Left ventricle myocardium inferior (tissue), 1 donor: ENCODE measurements around the gene CCDC28A. TPM values are rescaled to one million over a fixed set of nuclear protein-coding genes. Genes with fewer than 3 reads are reported as not detected.

Experiments used
- DNase-seq: peaks from one replicate; pipeline ENCODE4 v3.0.0-alpha.2; 2020
- H3K27ac ChIP-seq: fragments of 200-600 bp; replicated peaks from 2 replicates; pipeline ENCODE4 v1.8.0; 2021
- H3K27me3 ChIP-seq: fragments of 200-600 bp; 2 replicates; pipeline ENCODE4 v1.8.0; 2021; ENCODE audit warnings: low read depth
- H3K36me3 ChIP-seq: fragments of 200-600 bp; 2 replicates; pipeline ENCODE4 v1.8.0; 2021
- H3K4me1 ChIP-seq: fragments of 200-600 bp; 2 replicates; pipeline ENCODE4 v1.8.0; 2021
- H3K4me3 ChIP-seq: fragments of 200-600 bp; 2 replicates; pipeline ENCODE4 v1.8.0; 2021; ENCODE audit warnings: mild to moderate bottlenecking, moderate library complexity
- H3K9me3 ChIP-seq: fragments of 200-600 bp; replicated peaks from 2 replicates; pipeline ENCODE4 v1.8.0; 2021
- intact Hi-C: fragments of 100-400 bp; cut with micrococcal nuclease; formaldehyde crosslinking; loops from one replicate; pipeline ENCODE4 v1.11.0; 2022
- total RNA-seq: library from RNA; stranded (reverse); fragmentation: NEBNext Ultra II Directional; extraction: Animal tissue kit (Norgen Biotek cat#: 25700); gene quantifications from one replicate; pipeline ENCODE4 v1.2.1, GENCODE V29; 2021
- TF ChIP-seq, protein P1 (sequence below): fragments of 200-600 bp; IDR thresholded peaks from 2 replicates; pipeline ENCODE4 v1.8.0; 2021; ENCODE audit warnings: antibody characterized with exemption, mild to moderate bottlenecking, borderline replicate concordance
- donor health status: DM: no; HTN: yes; CAD: no; lungs with severe emphysema.

Gene CCDC28A
- total RNA-seq, 1 donor from 2014 or later, result 9.0 TPM

DNA sequence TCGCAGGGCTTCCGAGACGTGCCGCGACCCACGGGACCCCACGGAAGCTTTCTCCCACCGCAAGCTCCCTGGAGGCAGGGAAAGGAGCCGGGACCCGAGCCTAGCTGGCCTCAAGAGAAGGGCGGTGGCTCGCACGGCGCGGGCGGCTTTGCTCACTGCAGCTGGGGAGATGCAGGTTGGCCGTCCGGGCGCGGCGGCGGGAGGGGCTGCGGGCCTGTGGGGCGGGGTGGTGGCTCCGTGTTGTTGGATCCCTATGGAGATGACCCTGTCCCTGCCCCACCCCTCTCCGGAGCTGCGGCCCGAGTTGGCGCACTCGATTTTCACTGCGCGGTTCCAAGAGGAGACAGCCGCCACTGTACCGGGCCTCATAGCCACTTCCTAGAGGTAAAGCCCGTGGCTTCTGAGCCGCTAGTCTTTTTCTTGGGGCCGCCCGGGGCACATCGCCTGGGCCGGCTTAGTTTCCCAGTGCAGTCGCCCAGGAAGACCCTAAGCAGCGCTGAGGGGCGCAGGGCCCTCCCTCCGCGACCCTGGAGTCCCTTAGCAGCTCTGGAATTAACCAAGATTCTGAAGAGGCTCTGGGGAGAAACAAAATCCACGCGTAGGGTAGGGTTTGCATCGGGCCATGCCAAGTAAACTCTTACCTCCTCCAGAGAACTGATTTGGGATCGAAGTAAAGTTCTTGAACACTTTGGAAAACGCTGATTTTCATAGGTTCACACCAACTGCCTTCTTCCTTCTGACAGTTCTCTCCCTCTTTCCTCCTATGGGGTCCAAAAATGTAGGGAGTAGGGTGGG, 22.4 kb downstream of the CCDC28A start, which contains the start of gene ECT2L:
TSS of gene ECT2L (plus strand) at position 279 of the 795 bp plus-strand sequence. CDS start 17,188 bp downstream, outside the sequence.
- DNase-seq, result peak; percentile 86
- TF ChIP-seq, protein P1, sequence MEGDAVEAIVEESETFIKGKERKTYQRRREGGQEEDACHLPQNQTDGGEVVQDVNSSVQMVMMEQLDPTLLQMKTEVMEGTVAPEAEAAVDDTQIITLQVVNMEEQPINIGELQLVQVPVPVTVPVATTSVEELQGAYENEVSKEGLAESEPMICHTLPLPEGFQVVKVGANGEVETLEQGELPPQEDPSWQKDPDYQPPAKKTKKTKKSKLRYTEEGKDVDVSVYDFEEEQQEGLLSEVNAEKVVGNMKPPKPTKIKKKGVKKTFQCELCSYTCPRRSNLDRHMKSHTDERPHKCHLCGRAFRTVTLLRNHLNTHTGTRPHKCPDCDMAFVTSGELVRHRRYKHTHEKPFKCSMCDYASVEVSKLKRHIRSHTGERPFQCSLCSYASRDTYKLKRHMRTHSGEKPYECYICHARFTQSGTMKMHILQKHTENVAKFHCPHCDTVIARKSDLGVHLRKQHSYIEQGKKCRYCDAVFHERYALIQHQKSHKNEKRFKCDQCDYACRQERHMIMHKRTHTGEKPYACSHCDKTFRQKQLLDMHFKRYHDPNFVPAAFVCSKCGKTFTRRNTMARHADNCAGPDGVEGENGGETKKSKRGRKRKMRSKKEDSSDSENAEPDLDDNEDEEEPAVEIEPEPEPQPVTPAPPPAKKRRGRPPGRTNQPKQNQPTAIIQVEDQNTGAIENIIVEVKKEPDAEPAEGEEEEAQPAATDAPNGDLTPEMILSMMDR, result no peak

DNA sequence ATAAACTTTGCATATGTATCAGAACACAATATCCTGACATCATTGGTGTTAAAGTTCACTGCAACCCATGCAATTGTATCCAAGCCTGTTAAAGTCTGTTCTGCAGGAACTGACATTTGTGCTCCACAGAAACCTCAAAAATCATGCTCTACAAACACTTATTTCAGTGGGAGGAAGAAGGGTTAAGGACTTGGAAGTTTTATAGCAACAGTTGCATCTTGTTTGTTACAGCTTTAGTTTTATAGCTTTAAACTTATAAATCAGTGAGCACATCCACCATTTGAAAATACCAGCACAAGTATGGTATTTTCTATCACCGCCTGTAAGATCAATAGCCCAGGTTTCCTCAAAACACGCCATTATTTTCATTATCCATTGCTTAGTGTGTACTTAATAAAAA, 23.2 kb downstream of the CCDC28A start:
- peak overlapping the region; percentile 65 for H3K4me3 ChIP-seq
- H3K27me3 ChIP-seq, result no peaks in the 10 kb centered on the region
- H3K4me1 ChIP-seq, result peaks cover 21% of the 10 kb centered on the region
- H3K9me3 ChIP-seq, result no peaks in the 10 kb centered on the region
- DNase-seq, result no peak
- peaks cover 13% of the 10 kb centered on the region for H3K36me3 ChIP-seq
- TF ChIP-seq, protein P1, result no peak
- intact Hi-C loops, result no loop called here
- H3K27ac ChIP-seq, result peak overlapping the region; percentile 85

More for the DNA sequence above, 22.4 kb downstream of the CCDC28A start, which contains the start of gene ECT2L:
- H3K36me3 ChIP-seq, result peaks cover 21% of the 10 kb centered on the region
- peaks cover 21% of the 10 kb centered on the region for H3K4me1 ChIP-seq
- H3K4me3 ChIP-seq, result peak within 1 kb of the TSS; percentile 65
- intact Hi-C loops, result no loop called here
- H3K27me3 ChIP-seq, result no peaks in the 10 kb centered on the region
- H3K27ac ChIP-seq, result peak within 1 kb of the TSS; percentile 85
- no peaks in the 10 kb centered on the region for H3K9me3 ChIP-seq

- Histone ChIP-seq H3K4me1 (peaks cover 21% of the 10 kb centered on the region), H3K27me3 (no peaks in the 10 kb centered on the region), H3K4me3 (no peak overlapping the region), H3K36me3 (peaks cover 2% of the 10 kb centered on the region), H3K9me3 (no peaks in the 10 kb centered on the region), H3K27ac (no peak overlapping the region)
- intact Hi-C loops, result no loop called here
- TF ChIP-seq, protein P1, result no peak
- DNase-seq, result no peak
Observed at GRCh38 chr6:138797806-138798446, 24.4 kb downstream of the CCDC28A start.

GRCh38 chr6:138800377-138801150, 27.0 kb downstream of the CCDC28A start:
- no peak overlapping the region for H3K27ac ChIP-seq
- intact Hi-C loops, result no loop called here
- H3K9me3 ChIP-seq, result no peaks in the 10 kb centered on the region
- H3K4me3 ChIP-seq, result no peak overlapping the region
- TF ChIP-seq, protein P1, result no peak
- peaks cover 30% of the 10 kb centered on the region for H3K4me1 ChIP-seq
- H3K36me3 ChIP-seq, result no peaks in the 10 kb centered on the region
- no peak for DNase-seq
- no peaks in the 10 kb centered on the region for H3K27me3 ChIP-seq

DNA sequence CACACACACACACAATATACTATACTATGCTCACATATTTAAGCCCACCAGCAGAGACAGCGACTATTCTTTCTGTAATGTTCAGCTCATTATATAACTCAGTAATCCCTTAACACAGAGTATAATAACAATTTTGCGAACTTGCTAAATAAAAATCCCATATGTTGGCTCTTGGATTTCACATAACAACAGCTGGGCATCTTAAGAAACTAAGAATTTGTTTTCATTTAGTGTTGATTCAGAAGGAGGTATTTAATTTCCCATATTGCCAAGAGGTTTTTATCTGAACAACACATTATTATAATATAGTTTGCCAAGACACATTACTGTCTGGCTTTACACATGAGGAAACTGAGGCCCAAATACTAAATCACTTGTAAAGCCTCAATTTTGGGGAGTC, 29.8 kb downstream of the CCDC28A start:
- no peaks in the 10 kb centered on the region for H3K36me3 ChIP-seq
- TF ChIP-seq, protein P1, result no peak
- no peak overlapping the region for H3K4me3 ChIP-seq
- no peaks in the 10 kb centered on the region for H3K9me3 ChIP-seq
- H3K27me3 ChIP-seq, result no peaks in the 10 kb centered on the region
- peaks cover 17% of the 10 kb centered on the region for H3K4me1 ChIP-seq
- no peak for DNase-seq
- intact Hi-C loops, result no loop called here
- peak overlapping the region; percentile 46 for H3K27ac ChIP-seq
